NCI-H1048 (cell line): ENCODE results near the gene RPS10.
"Not testable (repeated sequence)": the region's sequence is repeated elsewhere in the genome, so short reads cannot be mapped to it uniquely, and the experiment has no call there.

Experiments used
- DNase-seq: peaks from one replicate; lab custom pipeline; 2025; lab: John Stamatoyannopoulos, UW

Gene RPS10

DNA sequence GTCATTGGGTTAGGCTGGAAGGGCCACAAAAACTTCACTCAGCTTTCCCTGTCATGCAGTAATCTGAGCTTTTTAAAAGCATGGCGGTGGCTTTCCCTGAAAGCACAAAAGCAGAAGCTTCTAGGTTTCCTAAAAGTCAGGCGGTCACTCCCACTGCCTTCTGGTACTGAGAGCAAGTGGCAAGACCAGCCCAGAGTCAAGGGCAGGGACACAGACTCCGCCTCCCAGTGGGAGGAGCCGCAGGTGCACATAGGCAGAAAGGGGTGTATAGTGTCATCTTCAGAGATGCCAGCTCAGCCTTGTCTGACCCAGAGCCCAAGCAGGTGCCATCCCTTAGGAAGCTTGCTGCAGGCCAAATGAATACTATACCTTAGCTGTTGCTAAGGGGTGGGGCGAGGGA is 22.0 kb upstream of the RPS10 start:
- no peak for DNase-seq

DNA sequence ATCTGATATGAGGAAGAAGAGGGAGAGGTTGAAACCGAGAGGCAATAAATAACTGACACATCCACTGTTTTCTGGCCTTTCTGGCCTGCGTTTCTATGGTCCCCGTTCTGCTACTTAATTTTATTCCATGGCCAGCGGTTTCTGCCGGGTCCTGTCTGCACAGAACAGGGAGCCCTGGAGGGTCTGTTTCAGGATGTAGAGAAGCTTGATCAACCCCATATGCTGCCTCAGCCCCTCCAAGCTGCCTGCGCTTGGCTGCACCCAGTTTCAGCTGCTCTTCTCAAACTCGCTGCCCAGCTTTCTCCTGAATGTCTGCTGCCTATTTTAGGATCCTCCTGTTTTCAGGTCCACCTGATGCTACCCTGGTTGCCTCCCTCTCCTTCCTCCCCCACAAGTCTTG is 21.5 kb upstream of the RPS10 start:
- DNase-seq = no peak

DNA sequence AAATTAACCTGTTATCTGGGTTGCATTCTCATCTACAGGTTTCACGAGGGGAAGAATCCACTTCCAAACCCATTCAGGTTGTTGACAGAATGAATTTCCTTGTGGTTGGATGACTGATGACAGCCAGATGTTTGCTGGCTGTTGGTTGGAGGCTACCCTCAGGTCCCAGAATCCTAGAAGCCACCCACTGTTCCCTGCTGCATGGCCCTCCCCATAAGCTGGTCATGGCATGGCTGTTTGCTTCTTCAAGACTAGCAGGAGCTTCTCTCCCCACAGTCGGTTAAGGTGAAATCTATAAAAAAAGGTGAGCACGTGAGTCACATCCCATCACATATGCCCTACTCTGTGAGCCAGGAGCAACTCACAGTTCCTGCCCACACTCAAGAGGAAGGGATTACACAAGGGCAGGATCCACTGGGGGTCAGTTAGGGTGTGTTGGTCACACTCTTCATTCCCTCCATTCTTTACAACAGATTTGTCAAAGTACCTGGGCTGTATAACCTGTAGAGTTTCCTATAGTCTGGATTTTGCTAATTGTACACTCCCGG is 19.5 kb upstream of the RPS10 start:
- DNase-seq = no peak

DNA sequence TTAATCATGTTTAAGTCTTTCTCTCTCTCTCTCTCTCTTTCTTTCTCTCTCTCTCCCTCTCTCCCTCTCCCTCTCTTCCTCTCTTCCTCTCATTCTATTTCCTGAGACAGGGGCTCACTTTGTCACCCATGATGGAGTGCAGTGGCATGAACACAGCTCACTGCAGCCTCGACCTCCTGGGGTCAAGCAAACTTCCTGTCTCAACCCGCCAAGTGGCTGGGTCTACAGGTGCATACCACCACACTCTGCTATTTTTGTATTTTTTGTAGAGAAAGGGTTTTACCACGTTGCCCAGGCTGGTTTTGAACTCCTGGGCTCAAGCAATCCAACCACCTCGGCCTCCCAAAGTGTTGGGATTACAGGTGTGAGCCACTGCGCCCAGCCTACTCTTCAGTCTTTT is 15.7 kb upstream of the RPS10 start:
- DNase-seq = no peak

DNA sequence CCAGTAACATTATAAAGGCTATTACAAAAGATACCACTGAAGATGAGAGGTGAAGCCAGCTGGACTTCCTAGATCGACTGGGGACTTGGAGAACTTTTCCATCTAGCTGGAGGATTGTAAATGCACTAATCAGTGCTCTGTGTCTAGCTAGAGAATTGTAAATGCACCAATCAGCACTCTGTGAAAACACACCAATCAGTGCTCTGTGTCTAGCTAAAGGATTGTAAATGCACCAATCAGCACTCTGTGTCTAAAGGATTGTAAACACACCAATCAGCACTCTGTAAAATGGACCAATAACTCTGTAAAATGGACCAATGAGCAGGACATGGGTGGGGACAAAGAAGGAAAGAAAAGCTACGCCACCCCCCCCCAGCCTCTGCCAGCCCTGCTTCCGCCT is 13.6 kb upstream of the RPS10 start:
- DNase-seq = no peak

DNA sequence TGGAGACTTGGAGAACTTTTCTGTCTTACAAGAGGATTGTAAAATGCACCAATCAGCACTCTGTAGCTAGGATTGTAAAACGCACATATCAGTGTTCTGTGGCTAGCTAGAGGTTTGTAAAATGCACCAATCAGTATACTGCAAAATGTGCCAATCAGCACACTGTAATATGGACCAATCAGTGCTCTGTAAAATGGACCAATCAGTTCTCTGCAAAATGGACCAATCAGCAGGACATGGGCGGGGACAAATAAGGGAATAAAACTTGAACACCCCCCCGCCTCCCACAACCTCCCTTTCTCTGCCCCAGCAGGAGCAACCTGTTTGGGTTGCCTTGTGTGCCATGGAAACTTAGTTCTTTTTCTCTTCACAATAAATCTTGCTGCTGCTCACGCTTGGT is 12.8 kb upstream of the RPS10 start:
- DNase-seq = no peak

DNA sequence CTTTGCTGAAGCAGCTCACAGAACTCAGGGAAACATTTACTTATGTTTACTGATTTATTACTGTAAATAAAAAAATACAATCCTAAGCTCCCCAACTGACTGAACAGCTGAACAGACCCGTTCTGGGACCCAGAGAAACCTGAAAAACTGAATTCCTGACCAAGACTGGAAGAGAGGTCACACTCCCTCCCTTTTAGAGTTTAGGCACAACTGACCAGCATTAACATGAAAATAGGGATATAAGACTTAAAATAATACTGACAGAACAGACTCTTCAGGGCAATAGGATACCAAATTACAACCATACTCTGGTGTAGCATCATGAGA is 11.7 kb upstream of the RPS10 start:
- DNase-seq = no peak

DNA sequence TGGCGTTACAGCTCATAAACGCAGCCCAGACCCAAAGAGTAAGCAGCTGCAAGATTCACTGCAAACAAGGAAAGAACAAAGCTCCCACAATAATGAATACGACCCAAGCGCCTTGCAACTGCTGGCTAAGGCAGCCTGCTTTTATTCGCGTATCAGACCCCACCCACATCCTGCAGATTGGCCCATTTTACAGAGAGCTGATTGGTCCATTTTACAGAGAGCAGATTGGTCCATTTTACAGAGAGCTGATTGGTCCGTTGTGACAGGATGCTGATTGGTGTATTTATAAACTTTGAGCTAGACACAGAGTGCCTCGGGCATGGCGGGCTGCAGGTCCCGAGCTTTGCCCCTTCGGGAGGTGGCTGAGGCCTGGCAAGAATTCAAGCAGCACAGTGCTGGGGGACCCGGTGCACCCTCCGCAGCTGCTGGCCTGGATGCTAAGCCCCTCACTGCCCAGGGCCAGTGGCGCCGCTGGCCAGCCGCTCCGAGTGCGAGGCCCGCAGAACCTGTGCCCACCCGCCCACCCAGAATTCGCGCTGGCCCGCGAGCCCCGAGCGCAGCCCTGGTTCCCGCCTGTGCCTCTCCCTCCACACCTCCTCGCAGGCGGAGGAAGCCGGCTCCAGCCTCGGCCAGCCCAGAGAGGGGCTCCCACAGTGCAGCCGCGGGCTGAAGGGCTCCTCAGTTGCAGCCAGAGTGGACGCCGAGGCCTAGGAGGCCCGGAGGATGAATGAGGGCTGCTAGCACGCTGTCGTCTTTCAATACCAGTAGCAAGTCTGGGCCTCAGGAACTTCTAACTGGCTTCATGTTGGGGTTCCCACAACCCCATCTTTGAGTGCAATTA is 11.2 kb upstream of the RPS10 start:
- DNase-seq = no peak

DNA sequence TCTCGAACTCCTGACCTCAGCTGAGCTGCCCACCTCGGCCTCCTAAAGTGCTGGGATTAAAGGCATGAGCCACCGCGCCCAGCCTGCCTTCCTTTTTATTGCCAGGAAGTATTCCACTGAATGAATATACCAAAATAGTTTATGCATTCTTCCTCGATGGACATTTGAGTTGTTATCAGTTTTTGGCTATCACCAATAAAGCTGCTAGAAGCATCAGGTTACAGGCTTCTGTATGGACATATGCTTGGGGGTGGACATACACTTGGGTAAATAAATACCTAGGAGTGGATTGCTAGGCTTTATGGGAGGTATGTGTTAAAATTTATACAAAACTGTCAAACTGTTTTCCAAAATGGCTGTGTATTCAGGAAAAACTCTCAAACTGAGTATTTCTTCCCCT is 10.0 kb upstream of the RPS10 start:
- DNase-seq = no peak

DNA sequence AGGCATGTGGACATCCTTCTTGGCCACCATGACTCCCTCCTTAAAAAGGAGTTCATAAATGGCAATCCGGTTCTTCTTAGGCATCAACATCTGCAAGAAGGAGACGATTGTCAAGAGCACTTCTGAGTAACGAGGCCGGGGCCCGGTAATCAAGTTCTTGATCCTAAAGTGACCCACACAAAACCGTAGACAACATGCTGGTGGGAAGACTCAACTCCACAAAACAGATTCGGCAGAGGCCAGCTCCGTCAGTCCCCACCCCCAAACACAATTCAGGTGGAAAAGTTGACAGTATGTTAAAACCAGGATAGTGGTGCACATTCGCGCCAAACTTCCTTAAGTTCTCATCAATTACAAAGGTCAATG is 754 bp downstream of the RPS10 start:
- no peak for DNase-seq

DNA sequence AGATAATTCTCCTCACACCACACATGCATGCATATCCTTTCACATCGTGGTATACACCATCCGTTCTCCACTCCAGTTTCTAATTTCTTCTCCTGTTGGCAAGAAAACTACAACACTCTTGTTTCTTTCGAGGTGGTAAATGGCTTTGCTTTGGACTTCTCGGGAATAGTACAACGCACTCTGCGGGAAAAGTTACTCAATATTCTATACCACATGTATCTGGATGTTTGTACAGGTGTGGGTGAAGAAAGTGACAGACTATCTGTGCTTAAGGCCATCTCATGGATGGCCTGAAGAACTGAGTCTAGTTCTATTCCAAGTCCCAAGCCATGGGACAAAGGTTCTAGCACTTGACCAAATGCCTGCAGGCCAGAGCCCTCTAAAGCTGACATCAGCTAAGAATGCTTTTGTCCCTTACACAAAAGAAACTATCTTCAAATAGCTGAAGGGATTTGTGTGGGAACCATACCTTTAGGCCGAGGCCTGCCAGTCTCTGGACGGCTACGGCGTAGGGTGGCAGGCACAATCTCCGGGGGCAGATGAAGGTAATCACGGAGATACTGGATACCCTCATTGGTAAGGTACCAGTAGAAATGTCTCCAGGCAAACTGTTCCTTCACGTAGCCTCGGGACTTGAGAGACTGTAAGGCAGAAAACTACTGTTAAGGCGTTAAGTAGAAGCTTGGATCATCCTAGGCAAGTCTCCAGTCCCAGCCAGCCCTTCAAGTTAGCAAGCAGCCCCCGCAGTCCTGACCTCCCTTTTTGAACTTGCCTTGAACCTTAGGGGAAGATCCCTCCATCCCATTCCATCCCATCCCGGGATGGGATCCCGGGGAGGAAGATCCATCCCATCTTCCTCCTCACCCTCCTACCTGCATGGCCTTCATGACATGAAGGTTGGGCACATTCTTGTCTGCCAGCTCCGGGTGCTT is 1.4 kb downstream of the RPS10 start:
- DNase-seq = no peak

DNA sequence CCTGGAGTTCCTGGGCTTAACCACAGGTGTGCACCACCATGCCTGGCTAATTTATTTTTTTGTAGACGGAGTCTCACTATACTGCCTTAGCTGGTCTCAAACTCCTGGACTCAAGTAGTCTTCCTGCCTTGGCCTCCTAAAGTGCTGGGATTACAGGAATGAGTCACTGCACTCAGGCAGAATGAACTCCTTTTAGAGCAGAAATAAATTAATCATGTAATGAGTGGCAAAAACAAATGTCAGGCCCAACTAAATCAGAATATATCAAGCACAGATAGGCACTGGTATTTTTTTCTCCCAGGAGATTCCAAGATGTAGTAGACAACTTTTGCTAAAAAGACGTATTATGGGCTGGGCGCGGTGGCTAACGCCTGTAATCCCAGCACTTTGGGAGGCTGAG is 2.6 kb downstream of the RPS10 start:
- no peak for DNase-seq

DNA sequence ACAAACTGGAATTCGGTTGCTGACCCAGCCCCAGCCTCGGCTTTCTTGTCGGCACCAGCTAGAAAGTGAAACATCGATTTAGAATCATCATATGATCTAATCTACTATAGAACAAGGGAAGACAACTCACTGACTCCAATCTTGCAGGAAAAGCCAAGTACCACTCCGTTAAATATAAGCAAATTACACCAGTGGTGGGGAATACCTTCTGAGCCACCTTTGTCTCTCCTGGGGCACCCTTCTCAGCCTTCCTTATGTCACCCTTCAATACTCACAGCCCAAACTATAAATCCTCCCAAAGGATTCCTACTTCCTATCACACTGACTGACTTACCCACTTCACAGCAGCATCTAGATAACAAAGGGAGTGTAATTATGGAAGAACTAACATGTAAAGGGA is 7.5 kb downstream of the RPS10 start:
- DNase-seq = no peak

DNA sequence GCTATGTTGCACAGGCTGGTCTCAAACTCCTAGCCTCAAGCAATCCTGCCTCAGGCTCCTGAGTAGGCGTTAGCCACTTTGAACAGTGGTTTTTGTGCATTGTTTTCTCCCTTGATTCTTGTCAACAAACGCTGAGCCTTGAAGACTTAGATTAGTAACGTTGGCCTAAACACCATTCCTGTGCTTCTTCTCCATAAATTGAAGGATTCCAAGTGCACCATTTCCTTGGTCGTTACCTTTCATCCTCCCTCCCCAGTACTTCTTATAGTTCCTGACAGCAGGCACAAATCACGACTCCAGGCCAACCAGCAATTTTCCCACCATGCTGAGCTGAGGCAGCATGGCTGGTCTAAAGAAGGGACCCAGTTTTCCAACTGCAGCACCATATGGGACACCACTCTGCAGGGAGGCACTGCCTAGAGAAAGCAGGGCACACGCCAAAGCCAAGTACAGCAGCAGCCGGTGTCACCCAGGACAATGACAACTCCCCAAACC is 8.9 kb downstream of the RPS10 start:
- DNase-seq = no peak

DNA sequence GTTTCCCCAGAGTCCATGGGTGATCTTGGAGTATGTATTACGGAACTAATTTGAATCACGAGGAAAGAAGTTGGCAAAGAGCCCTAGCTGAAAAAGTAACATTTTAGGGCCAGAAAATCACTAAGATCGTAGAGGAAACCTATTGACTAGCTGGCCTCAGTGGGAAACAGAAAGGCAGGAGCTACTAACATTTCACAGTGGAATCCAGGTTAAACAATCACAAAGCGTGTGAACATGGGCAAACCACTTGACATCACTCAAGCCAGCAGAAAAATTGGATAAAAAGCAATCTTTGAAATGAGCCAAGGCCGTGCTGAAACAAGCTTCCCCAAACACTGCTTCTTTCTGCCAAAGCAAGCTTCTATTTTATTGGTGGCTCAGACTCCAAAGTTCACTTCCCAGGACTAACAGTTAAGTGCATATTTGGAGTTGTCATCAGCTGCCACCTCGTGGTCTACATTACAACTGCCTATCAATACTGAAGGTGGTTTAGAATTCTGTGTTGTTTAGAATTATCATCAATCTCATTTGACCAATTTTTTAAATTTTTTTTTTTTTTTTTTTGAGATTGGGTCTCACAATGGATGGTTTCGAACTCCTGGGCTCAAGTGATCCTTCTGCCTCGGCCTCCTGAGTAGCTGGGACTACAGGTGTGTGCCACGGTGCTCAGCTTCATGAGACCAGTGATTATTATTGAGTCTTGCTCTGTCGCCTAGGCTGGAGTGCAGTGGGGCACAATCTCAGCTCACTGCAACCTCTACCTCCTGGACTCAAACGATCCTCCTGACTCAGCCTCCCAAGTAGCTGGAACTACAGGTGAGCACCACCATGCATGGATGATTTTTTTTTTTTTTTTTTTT is 10.6 kb downstream of the RPS10 start:
- DNase-seq = no peak

DNA sequence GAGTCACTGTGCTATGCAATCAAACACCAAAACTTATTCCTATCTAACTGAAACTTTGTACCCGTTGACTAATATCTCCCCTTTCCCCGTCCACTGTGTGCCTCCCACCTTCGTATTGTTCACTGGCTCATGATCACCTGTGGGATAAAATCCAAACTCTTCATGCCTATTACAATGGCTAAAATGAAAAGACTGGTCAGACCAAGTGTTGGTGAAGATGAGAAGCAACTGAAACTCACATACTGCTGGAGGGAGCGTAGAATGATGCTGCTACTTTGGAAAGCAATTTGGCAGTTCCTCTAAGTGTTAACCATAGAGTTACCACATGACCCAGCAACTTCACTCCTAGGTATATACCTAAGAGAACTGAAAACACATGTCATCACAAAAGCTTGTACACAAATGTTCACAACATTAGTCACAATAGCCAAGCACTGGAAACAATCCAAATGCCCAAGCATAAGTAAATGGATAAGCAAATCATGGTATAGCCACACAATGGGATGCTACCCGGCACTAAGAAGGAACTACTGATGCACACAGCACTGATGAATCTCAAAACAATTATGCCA is 13.1 kb downstream of the RPS10 start:
- no peak for DNase-seq

DNA sequence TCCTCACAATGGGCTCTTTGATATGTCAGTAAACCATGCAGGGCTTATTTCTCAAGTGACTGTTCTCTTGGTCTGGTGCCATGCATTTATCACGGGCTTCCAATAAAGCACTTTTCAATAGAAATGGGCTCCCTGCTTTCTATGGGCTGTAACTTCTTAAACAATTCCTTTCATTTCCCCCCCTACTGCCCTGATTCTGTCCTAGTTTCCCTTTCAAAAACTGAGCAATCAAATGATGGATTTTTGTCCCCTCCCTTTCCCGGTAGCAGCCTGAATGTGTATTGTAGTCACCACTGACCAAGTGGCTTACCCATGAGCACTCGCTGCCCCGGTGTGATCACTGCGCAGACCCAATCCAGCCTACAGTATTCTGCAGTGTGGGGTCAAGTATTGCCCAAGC is 13.9 kb downstream of the RPS10 start:
- DNase-seq = no peak

DNA sequence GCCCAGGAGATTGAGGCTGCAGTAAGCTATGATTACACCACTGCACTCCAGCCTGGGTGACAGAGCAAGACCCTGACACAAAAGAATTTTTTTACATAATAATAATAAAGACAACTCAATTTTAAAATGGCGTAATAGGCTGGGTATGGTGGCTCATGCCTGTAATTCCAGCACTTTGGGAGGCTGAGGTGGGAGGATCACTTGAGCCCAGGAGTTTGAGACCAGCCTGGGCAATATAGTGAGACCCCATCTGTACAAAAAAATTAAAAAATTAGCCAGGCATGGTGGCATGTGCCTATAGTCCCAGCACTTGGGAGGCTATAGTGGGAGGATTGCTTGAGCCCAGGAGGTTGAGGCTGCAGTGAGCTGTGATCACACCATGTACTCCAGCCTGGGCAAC is 18.0 kb downstream of the RPS10 start:
- DNase-seq = not testable (repeated sequence)

DNA sequence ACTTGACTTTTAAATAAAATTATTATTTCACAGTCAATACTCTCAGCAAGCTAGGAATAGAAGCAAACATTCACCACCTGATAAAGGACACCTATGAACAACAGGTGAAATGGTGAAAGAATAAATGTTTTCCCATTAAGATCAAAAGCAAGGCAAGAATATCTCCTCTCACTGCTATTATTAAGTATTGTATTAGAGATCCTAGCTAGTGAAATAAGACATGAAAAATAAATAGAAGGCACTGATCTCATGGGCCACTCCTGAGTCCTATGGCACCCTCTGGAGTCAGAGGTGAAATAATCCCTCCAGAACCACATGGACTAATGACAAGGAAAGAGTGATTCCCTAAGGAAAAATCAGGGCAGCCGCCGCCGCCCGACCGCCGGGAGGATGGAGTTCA is 29.4 kb downstream of the RPS10 start:
- no peak for DNase-seq

DNA sequence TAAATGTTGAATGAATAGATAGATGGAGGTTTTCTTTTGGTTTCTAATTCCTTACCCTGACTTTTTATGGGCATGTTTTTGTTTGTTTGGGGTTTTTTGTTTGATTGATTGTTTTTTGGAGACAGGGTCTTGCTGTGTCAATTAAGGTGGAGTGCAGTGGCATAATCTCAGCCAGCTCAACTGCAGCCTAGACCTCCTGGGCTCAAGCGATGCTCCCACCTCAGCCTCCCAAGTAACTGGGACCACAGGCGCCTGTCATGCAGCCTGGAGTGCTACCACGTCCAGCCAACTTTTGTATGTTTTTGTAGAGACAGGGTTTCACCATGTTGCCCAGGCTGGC is 31.9 kb downstream of the RPS10 start:
- no peak for DNase-seq

DNA sequence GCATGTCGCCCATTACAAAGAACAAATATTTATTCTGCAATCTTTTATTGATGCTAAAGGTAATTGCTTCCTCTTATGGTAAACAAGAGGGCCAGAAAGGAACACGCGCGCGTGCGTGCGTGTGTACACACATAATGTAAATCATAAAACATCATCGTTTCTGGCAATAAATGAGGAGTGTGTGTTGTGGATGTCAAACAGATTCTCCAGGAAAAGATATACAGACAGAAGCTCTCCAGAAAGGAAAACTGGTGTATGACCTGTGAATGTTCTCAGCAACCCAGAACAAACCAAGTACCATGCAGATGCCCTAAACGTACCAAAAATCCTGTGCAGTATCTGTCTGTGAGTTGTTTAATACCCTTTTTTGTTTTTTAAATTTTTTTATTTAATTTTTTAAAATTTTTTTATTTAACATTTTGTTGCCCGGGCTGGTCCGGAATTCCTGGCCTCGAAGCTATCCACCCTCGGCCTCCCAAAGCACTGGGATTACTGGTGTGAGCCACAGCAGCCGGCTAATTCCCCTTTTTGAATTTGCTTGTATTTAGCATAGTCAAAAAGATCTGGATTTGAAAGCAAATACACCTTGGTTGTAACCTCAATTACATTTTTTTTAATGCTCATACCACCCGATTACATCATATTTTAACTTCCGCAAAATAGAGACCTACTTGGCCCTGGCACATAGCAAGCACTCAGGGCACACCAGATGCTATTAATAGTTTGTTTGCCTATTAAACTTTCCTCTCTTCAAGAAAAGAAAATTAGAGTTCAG is 32.5 kb downstream of the RPS10 start:
- no peak for DNase-seq
